ENCODE data around the gene REEP6. TPM values are rescaled to one million over a fixed set of nuclear protein-coding genes. Genes with fewer than 3 reads are reported as not detected.

The REEP6 gene
- total and polyA plus RNA-seq, 10 donors, result 0.65 to 2.6 (median 1.6) TPM; not detected in 1

- Histone ChIP-seq H3K36me3 (no peaks in the 10 kb centered on the region), H3K9me3 (no peaks in the 10 kb centered on the region), H3K27ac (no peak overlapping the region), H3K4me3 (no peak overlapping the region), H3K4me1 (peaks cover 6 to 27% (median 19%) of the 10 kb centered on the region in 6 donors), H3K27me3 (replicated peaks in 1 of 7) (peaks cover 0 to 27% (median 0%) of the 10 kb centered on the region in 7 donors)
- TF ChIP-seq POLR2A (IDR thresholded peaks at IDR 0.05), result no peak
- TF ChIP-seq, protein P1, sequence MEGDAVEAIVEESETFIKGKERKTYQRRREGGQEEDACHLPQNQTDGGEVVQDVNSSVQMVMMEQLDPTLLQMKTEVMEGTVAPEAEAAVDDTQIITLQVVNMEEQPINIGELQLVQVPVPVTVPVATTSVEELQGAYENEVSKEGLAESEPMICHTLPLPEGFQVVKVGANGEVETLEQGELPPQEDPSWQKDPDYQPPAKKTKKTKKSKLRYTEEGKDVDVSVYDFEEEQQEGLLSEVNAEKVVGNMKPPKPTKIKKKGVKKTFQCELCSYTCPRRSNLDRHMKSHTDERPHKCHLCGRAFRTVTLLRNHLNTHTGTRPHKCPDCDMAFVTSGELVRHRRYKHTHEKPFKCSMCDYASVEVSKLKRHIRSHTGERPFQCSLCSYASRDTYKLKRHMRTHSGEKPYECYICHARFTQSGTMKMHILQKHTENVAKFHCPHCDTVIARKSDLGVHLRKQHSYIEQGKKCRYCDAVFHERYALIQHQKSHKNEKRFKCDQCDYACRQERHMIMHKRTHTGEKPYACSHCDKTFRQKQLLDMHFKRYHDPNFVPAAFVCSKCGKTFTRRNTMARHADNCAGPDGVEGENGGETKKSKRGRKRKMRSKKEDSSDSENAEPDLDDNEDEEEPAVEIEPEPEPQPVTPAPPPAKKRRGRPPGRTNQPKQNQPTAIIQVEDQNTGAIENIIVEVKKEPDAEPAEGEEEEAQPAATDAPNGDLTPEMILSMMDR (IDR thresholded peaks at IDR 0.05 in 8 of 11, conservative IDR thresholded peaks at IDR 0.05 in 3 of 11), result no peak
- TF ChIP-seq POLR2AphosphoS5 (IDR thresholded peaks at IDR 0.05), result no peak
- intact Hi-C loops (cut with DNase I; ENCODE audit: low total_unique reads), result no loop called here
- WGBS, 5 donors, result 92 to 95% (median 94%) methylated on average over 26 to 56 of the region's 56 CpGs
- peak; percentile 66 for DNase-seq
Observed at GRCh38 chr19:1486720-1487575, 4.0 kb upstream of the REEP6 start.

- no peaks in the 10 kb centered on the region for H3K36me3 ChIP-seq
- WGBS, 5 donors, result 87 to 88% (median 88%) methylated on average over 31 to 40 of the region's 40 CpGs
- no peak for TF ChIP-seq POLR2AphosphoS5 (IDR thresholded peaks at IDR 0.05)
- TF ChIP-seq, protein P1 (IDR thresholded peaks at IDR 0.05 in 8 of 11, conservative IDR thresholded peaks at IDR 0.05 in 3 of 11), result no peak
- no peak for TF ChIP-seq POLR2A (IDR thresholded peaks at IDR 0.05)
- DNase-seq, result peak; percentile 78
- H3K9me3 ChIP-seq, result no peaks in the 10 kb centered on the region
- peaks cover 0 to 35% (median 0%) of the 10 kb centered on the region in 7 donors for H3K27me3 ChIP-seq (replicated peaks in 1 of 7)
- H3K27ac ChIP-seq, result no peak overlapping the region
- intact Hi-C loops (cut with DNase I; ENCODE audit: low total_unique reads), result no loop called here
- peaks cover 6 to 34% (median 19%) of the 10 kb centered on the region in 6 donors for H3K4me1 ChIP-seq
- H3K4me3 ChIP-seq, result no peak overlapping the region
Observed at GRCh38 chr19:1487576-1488281, 3.3 kb upstream of the REEP6 start.

- no peaks in the 10 kb centered on the region for H3K9me3 ChIP-seq
Observed at GRCh38 chr19:1488282-1488601, 2.7 kb upstream of the REEP6 start.

More at GRCh38 chr19:1488282-1488601, 2.7 kb upstream of the REEP6 start:
- intact Hi-C loops (cut with DNase I; ENCODE audit: low total_unique reads), result no loop called here
- Histone ChIP-seq H3K27ac (no peak overlapping the region), H3K4me3 (no peak overlapping the region), H3K4me1 (peaks cover 6 to 34% (median 19%) of the 10 kb centered on the region in 6 donors), H3K27me3 (replicated peaks in 1 of 7) (peaks cover 0 to 39% (median 0%) of the 10 kb centered on the region in 7 donors), H3K36me3 (no peaks in the 10 kb centered on the region)
- no peak for DNase-seq
- 55 to 74% (median 62%) methylated on average over 10 to 11 of the region's 11 CpGs for WGBS, 5 donors
- TF ChIP-seq, protein P1 (IDR thresholded peaks at IDR 0.05 in 8 of 11, conservative IDR thresholded peaks at IDR 0.05 in 3 of 11), result no peak
- TF ChIP-seq POLR2A (IDR thresholded peaks at IDR 0.05) (no peak), POLR2AphosphoS5 (IDR thresholded peaks at IDR 0.05) (no peak)
